Stomach (tissue), 19 donors: ENCODE data around the gene ISL1. TPM values are rescaled to one million over a fixed set of nuclear protein-coding genes. Genes with fewer than 3 reads are reported as not detected.

Source experiments
- DNase-seq, 2 donors: peaks; one replicate each; pipeline versions ENCODE4 v3.0.0 to v3.0.0-alpha.2; 2013 to 2019
- H3K27ac ChIP-seq, 5 donors: fragments of 200-600 bp in 4 of 5; sonication (generic) in 4 of 5; one replicate each; pipeline ENCODE4 v1.5.1; 2013 to 2019; ENCODE audit warnings: mild to moderate bottlenecking in 1 of 5, moderate library complexity in 1 of 5
- H3K27me3 ChIP-seq, 3 donors: fragments of 200-600 bp; sonication (generic); one replicate each; pipeline ENCODE4 v1.5.1; 2017 to 2019; ENCODE audit warnings: mixed run types in 1 of 3
- H3K36me3 ChIP-seq, 4 donors: fragments of 200-600 bp; sonication (generic); 1 replicate in 3 of 4; 2 replicates in 1 of 4; pipeline ENCODE4 v1.5.1; 2016 to 2019
- H3K4me1 ChIP-seq, 4 donors: fragments of 200-600 bp; sonication (generic); one replicate each; pipeline ENCODE4 v1.5.1; 2016 to 2019
- H3K4me3 ChIP-seq, 4 donors: fragments of 200-600 bp; sonication (generic) in 3 of 4; one replicate each; pipeline ENCODE4 v1.5.1; 2016 to 2019; ENCODE audit warnings: mild to moderate bottlenecking in 1 of 4
- H3K9me3 ChIP-seq, 4 donors: fragments of 200-600 bp; sonication (generic); one replicate each; pipeline ENCODE4 v1.5.1; 2016 to 2019
- CTCF ChIP-seq, 7 experiments: fragments of 450-650 bp in 4 of 7; fragments of 200-600 bp in 3 of 7; sonication (generic) in 3 of 7; IDR thresholded peaks; one replicate each; pipeline ENCODE4 v1.5.1; 2016 to 2019; ENCODE audit warnings: antibody characterized with exemption in 7 of 7, control low read depth in 2 of 7, mild to moderate bottlenecking in 1 of 7
- EP300 ChIP-seq: sonication (generic); formaldehyde crosslinking; IDR thresholded peaks from one replicate; pipeline ENCODE4 v1.6.1; 2017; ENCODE audit warnings: antibody characterized with exemption
- POLR2A ChIP-seq, 4 donors: fragments of 450-650 bp; IDR thresholded peaks; one replicate each; pipeline ENCODE4 v1.6.1; 2016; ENCODE audit warnings: antibody characterized with exemption in 4 of 4, control low read depth in 2 of 4, mild to moderate bottlenecking in 1 of 4, moderate library complexity in 1 of 4
- POLR2AphosphoS5 ChIP-seq, 3 donors: sonication (generic); formaldehyde crosslinking; IDR thresholded peaks; one replicate each; pipeline ENCODE4 v1.6.1; 2016; ENCODE audit warnings: antibody characterized with exemption in 3 of 3
- WGBS, 5 donors: extraction: QIAGEN DNeasy Blood & Tissue Kit in 3 of 5; methylation state at CpG; one replicate each; pipeline versions ENCODE4 v1.1.5 to v1.1.7; 2013 to 2018; 5-methylcytosine and 5-hydroxymethylcytosine counted together
- intact Hi-C: fragments of 100-400 bp; cut with DNase I; formaldehyde crosslinking; loops from one replicate; pipeline ENCODE4 v1.15.1; 2023; ENCODE audit warnings: low total_unique reads
- long read RNA-seq, 10 donors: transcript quantifications; one replicate each; lab custom pipeline, GENCODE V29; 2026
- polyA plus RNA-seq, 3 donors: library from polyadenylated mRNA; stranded (reverse); fragments of 200-250 nt; gene quantifications; one replicate each; pipeline ENCODE4 v1.2.3, GENCODE V29; 2013
- total RNA-seq, 5 donors: library from RNA; depleted of rRNA; stranded (reverse); fragments of >200 nt; gene quantifications; one replicate each; pipeline versions ENCODE4 v1.1.0 to v1.2.3, GENCODE V29; 2014 to 2016
- donor health status: healthy with polysubstance abuse.
- donor health status: Bipolar disorder and iron deficiency.
- donor health status: healthy.

The ISL1 gene
- total RNA-seq (10 to 100 TPM in 2 of 5 donors, 1 to 10 TPM in 2, not detected in 1; 1.8 to 20.7 (median 11.4) TPM), polyA plus RNA-seq (1 to 10 TPM; 6.9 to 7.9 (median 7.9) TPM)
- long read RNA-seq, donor 1, partial matches to known transcripts = 0 of 3 reads
- long read RNA-seq, donor 1, other reads (novel, unspliced or antisense) = 0 of 3 reads
- long read RNA-seq, donor 2, transcript ISL1-201 (6 exons, 2,459 nt) = major isoform, 9 of 14 reads
- long read RNA-seq, donor 2, partial matches to known transcripts = 5 of 14 reads
- long read RNA-seq, donor 2, other reads (novel, unspliced or antisense) = 0 of 14 reads
- long read RNA-seq, donor 3, partial matches to known transcripts = 0 of 2 reads
- long read RNA-seq, donor 3, other reads (novel, unspliced or antisense) = 0 of 2 reads
- long read RNA-seq, donor 4 = 0 reads
- long read RNA-seq, donor 5, partial matches to known transcripts = 0 of 4 reads
- long read RNA-seq, donor 5, other reads (novel, unspliced or antisense) = 0 of 4 reads
- long read RNA-seq, donor 6, transcript ISL1-201 (6 exons, 2,459 nt) = major isoform, 24 of 31 reads
- long read RNA-seq, donor 6, partial matches to known transcripts = 7 of 31 reads
- long read RNA-seq, donor 6, other reads (novel, unspliced or antisense) = 0 of 31 reads
- long read RNA-seq, donor 7, transcript ISL1-201 (6 exons, 2,459 nt) = major isoform, 13 of 13 reads
- long read RNA-seq, donor 7, partial matches to known transcripts = 0 of 13 reads
- long read RNA-seq, donor 7, other reads (novel, unspliced or antisense) = 0 of 13 reads
- long read RNA-seq, donor 8, transcript ISL1-201 (6 exons, 2,459 nt) = major isoform, 11 of 11 reads
- long read RNA-seq, donor 8, partial matches to known transcripts = 0 of 11 reads
- long read RNA-seq, donor 8, other reads (novel, unspliced or antisense) = 0 of 11 reads
- long read RNA-seq, donor 9, transcript ISL1-201 (6 exons, 2,459 nt) = major isoform, 5 of 5 reads
- long read RNA-seq, donor 9, partial matches to known transcripts = 0 of 5 reads
- long read RNA-seq, donor 9, other reads (novel, unspliced or antisense) = 0 of 5 reads
- long read RNA-seq, donor 10, partial matches to known transcripts = 5 of 8 reads
- long read RNA-seq, donor 10, other reads (novel, unspliced or antisense) = 0 of 8 reads

- WGBS, 5 donors = 1 to 2% (median 2%) methylated on average over 48 to 57 of the region's 57 CpGs
- Histone ChIP-seq H3K27ac (peak within 1 kb of the TSS; percentile 90 to 97 (median 91)), H3K9me3 (no peaks in the 10 kb centered on the region), H3K36me3 (no peaks in the 10 kb centered on the region), H3K4me3 (peak within 1 kb of the TSS; percentile 68 to 81 (median 74)), H3K27me3 (peaks cover 0 to 54% (median 7%) of the 10 kb centered on the region in 3 donors), H3K4me1 (peaks cover 9 to 43% (median 32%) of the 10 kb centered on the region in 4 donors)
- peak; percentile 94 to 97 for DNase-seq
- TF ChIP-seq POLR2AphosphoS5 (IDR thresholded peaks at IDR 0.05) = peak; percentile 99 to 100 (median 99)
- peak in 2 of 4 donors; percentile 96 to 97 for TF ChIP-seq POLR2A (IDR thresholded peaks at IDR 0.05)
- no peak for TF ChIP-seq EP300
- no peak for TF ChIP-seq CTCF (IDR thresholded peaks at IDR 0.05)
- intact Hi-C loops = no loop called here
These were observed at the start of gene ISL1 for GRCh38 chr5:51383131-51384121. ISL1 (plus strand) TSS chr5:51383448; CDS start chr5:51383672, 224 bp downstream.

- no peak overlapping the region for H3K4me3 ChIP-seq
- H3K27ac ChIP-seq = no peak overlapping the region
- no peak for TF ChIP-seq EP300
- TF ChIP-seq CTCF (IDR thresholded peaks at IDR 0.05) = no peak
- TF ChIP-seq POLR2A (IDR thresholded peaks at IDR 0.05) = no peak
- TF ChIP-seq POLR2AphosphoS5 (IDR thresholded peaks at IDR 0.05) = no peak
- no peaks in the 10 kb centered on the region for H3K36me3 ChIP-seq
- H3K9me3 ChIP-seq = no peaks in the 10 kb centered on the region
- WGBS, 5 donors = 75 to 97% (median 94%) methylated on average over 2 of the region's 2 CpGs
- DNase-seq = no peak
- H3K4me1 ChIP-seq = no peaks in the 10 kb centered on the region
- intact Hi-C loops = no loop called here
- H3K27me3 ChIP-seq = no peaks in the 10 kb centered on the region
These were observed 46.4 kb upstream of the ISL1 start for GRCh38 chr5:51336878-51337277.

GRCh38 chr5:51345106-51345505 lies 38.1 kb upstream of the ISL1 start:
- no peak for DNase-seq
- no peak overlapping the region for H3K27ac ChIP-seq
- 41 to 61% (median 59%) methylated on average over 2 of the region's 2 CpGs for WGBS, 5 donors
- no peaks in the 10 kb centered on the region for H3K36me3 ChIP-seq
- intact Hi-C loops = no loop called here
- TF ChIP-seq POLR2A (IDR thresholded peaks at IDR 0.05) (no peak), CTCF (IDR thresholded peaks at IDR 0.05) (no peak), EP300 (no peak), POLR2AphosphoS5 (IDR thresholded peaks at IDR 0.05) (no peak)
- H3K9me3 ChIP-seq = peaks cover 0 to 18% (median 8%) of the 10 kb centered on the region in 4 donors
- H3K27me3 ChIP-seq = no peaks in the 10 kb centered on the region
- no peak overlapping the region for H3K4me3 ChIP-seq
- H3K4me1 ChIP-seq = no peaks in the 10 kb centered on the region
